GM19467 (cell line): ENCODE data around the gene STAB1.
"Not testable (repeated sequence)": the region's sequence is repeated elsewhere in the genome, so short reads cannot be mapped to it uniquely, and the experiment has no call there.

Experiments
- ATAC-seq: cut with Tn5 transposase; IDR thresholded peaks from one replicate; pipeline ENCODE4 v1.9.1; 2021; ENCODE audit warnings: mild to moderate bottlenecking, moderate library complexity; ENCODE audit not compliant: unreplicated experiment

The STAB1 gene

DNA sequence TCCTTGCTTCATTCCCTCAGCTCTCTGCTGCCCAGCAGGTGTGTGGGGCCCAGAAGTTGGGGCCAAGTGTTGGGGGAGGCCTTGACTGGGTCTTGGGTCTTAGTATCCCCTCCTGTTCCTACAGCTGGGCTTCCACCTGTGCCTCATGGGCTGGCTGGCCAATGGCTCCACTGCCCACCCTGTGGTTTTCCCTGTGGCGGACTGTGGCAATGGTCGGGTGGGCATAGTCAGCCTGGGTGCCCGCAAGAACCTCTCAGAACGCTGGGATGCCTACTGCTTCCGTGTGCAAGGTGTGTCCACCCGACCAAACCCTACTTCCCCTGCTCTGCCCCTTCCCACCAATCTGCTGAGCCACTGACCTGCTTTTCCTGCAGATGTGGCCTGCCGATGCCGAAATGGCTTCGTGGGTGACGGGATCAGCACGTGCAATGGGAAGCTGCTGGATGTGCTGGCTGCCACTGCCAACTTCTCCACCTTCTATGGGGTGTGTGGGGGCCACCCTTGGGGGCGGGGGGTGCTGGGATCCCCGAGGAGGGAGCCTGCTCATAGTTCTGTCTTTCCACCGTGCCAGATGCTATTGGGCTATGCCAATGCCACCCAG is 27.6 kb downstream of the STAB1 start:
- no peak for ATAC-seq

DNA sequence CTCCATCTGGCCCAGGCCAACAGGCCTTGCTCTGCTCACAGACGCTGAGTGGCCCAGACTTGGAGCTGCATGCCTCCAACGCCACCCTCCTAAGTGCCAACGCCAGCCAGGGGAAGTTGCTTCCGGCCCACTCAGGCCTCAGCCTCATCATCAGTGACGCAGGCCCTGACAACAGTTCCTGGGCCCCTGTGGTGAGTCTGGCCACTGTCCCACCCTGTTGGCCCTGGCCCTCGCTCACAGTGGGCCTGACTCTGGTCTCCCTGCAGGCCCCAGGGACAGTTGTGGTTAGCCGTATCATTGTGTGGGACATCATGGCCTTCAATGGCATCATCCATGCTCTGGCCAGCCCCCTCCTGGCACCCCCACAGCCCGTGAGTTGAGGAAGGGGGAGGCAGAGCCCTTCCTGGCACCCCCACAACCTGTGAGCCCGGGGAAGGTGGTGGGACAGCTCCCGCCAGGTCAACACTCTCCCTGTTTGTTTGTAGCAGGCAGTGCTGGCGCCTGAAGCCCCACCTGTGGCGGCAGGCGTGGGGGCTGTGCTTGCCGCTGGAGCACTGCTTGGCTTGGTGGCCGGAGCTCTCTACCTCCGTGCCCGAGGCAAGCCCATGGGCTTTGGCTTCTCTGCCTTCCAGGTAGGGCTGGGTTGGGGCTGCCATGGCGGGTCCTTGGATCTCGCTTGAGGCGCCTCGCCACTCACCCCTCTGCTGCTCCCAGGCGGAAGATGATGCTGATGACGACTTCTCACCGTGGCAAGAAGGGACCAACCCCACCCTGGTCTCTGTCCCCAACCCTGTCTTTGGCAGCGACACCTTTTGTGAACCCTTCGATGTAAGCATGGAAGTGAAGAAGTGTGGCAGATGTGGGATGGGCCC is 28.5 kb downstream of the STAB1 start:
- no peak for ATAC-seq

DNA sequence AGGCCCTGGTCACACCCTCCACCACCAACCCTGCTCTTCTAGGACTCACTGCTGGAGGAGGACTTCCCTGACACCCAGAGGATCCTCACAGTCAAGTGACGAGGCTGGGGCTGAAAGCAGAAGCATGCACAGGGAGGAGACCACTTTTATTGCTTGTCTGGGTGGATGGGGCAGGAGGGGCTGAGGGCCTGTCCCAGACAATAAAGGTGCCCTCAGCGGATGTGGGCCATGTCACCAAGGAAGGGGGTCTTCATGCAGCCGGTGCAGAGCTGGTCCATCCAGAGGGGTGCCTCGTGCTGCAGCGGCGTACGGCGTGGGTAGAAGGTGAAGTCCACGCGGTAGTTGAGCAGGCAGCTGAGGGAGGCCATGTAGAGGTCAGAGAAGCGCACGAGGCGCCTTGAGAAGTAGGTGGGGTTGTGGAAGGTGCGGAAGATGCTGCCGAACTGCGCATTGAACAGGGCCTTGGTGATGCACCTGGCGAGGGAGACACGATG is 29.2 kb downstream of the STAB1 start:
- ATAC-seq, result no peak

DNA sequence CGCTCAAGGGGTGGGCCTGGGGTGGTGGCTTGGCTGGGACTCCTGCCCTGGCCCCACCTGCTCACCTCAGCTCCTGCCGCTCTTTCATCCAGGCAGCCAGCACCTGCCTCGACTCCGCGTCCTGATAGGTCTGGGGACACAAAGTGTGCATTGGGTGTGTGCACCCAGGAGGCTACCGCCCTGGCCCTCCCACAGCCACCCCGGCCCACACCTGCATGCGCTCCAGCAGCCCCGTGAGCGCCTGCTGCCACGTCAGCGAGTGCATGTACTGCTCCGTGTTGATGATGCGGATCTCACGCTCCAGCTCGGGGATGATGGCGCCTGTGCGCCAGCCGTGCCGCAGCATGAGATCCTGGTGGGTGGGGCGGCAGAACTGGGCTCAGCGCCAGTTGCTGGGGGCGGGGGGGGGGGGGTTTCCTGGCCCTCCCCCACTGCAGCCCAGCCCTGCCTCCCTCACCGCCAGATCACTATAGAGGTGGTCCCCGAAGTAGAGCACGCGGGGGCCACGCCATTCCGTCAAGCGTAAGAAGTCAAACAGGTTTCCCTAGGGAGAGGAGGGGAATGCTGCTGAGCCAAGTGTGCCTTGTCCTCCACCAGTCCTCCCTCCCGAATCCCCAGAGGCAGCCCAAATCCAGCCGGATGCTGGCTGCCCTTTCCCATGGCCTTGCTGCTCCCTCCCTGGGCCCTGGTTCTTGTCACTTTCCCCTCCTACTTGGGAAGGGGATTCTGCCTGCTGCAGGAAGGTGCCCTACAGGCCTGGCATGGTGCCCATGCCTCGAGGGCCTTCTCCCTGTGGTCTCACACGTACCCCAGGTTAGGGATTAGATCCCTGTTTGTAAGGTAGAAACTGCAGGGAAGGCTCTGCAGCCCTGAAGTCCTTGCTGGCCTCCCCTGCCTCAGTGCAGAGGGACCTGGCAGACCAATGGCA is 29.9 kb downstream of the STAB1 start:
- ATAC-seq, result no peak

DNA sequence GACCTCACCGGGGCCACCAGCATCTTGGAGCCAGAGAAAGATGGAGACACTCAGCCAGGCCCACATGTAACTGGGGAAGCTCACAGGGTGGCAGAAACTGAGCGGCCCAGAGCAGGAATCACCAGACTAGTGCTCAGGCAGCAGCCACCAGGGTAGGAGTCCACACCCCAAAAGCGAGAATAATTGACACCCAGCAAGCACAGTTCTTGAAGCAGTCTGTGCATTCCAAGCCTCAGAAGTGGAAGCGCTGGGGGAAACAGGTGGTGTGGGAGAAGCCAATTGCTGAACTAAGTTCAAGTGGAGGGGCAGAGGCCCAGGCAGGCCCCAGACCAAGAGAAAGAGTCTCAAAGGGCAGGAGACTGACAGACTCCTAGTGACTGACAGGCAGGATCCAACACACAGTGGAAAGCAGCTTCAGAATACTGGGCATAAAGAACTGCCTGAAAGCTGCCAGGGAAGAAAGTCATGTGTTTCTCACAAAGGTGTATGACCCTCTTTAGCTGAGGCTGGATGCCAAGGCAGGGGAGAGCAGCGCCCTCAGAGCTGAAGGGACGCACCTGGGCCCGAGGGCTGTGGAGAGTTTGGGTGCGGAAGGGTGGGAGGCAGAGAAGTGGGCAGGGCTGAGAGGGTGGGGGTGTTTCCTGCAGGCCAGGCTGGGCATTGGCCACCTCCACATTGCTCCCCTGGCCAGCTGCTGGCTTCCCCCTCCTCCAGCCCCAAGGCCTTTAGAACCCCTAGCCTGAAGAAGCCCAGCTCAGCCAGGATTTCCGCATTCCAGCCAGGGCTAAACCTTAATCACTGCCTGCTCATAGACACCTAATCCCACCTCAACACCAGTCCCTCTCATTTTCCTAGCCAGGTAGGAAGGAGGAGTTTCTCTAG is 30.8 kb downstream of the STAB1 start:
- ATAC-seq, result no peak

DNA sequence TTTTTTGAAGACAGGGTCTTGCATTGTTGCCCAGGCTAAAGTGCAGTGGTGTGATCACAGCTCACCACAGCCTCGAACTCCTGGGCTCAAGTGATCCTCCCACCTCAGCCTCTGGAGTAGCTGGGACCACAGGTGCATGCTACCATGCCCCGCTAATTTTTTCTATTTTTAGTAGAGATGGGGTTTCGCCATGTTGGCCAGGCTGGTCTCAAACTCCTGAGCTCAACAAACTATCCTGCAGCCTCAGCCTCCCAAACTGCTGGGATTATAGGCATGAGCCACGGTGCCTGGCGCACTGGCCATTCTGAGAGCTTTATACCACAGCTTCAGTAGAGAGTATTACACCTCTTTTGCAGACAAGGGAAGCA is 31.5 kb downstream of the STAB1 start:
- ATAC-seq, result not testable (repeated sequence)

DNA sequence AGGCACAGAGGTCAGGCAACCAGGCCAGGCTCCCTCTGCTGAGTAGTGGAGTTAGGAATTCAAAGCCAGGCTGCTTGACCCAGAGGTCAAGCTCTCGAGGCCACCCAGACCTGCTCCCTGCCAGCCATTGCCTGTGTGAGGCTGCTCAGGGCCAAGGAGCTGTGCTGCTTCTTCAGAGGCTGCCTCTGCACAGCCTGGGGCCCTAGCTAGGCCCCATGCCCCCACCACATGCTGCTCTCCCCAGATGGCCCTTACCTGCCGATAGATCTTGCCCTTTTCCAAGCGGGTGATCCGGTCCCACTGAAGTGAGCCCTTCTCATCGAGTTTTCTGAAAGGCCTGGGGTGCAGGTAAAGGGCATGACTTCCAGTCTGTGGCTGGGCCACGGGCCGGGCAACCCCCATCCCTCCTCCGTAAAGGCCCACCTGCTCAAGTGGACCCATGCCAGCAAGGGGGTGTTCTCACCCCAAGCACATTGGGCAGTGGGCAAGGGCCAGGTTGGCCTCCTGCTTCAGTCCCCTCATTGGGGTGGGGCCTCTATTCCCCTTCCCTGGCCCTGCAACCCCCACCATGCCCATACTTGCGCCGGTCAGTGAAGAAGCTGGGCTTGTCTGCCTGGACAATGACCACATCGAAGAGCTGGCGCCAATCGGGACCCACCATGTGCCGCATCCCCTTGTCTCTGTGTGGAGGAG is 32.0 kb downstream of the STAB1 start:
- no peak for ATAC-seq

DNA sequence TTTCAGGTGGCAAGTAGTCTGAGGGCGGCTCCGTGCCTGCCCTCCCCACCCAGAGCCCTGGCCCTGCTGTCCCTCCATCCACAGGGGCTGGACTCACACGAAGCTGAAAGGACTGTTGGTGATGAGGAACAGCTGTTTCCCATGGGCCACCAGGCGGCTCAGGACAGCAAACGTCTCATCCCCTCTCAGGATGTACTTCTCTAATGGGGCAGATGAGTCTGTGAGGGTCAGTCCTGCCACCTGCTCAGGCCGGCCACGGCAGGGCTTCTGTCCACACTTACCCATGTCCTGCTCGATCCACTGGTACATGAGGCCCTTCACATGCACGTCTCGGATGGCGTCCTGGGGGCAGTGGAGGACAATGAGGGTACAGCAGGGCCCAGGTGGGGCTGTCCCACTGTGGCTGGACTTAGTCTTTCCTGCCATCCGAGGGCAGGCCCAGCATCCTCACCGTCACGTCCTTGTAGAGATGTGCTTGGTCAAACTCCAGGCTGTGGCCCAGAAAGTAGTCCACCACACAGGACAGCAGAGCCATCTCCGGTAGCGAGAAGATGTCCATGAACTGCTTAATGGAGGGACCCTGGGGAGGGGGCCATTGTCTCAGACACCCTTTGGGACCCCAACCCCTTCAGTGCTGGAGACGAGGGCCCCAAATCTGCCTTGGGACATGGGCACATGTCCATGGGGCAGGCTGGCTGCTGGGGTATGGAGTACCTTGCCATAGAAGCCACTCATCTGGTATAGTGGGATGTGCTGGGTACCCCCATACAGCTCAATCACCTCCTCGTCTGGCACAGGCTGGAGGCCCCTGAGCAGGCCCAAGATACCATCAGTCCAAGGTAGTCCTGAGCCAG is 32.8 kb downstream of the STAB1 start:
- ATAC-seq, result no peak

DNA sequence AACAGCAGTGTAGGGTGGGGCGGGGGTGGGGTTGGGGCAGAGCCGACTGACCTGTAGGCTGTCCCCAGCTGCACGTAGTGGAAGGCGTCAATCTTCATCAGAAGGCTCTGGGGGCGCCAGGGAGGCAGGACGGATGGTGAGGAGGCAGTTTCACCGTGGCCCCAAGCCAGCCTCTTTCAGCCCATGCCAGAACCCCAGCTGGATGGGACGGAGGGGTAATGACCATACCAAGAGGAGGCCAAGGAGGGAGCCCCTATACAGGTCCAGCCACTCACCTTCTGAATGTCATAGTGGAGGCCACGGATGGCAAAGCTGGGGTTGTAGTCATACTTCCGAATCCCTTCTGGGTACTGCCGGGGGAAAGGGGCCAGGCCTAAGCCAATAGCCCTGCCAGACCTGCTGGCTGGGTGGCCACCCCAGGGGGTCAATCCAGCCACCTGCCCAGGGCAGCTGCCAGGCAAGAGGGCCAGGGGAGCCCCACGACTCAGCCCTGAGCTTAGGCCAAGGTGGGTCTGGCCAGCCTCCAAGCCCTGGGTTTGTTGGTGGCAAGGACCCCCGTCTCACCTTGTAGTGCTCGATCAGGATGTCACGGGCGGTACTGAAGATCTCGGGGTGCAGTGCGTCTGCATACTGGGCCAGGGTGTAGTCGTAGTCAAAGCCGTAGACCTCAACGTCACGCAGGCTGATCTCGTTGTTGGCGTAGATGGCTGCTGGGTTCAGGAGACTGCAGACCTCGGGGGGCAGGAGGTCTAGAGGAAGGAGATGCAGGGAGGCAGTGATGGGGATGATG is 33.6 kb downstream of the STAB1 start:
- no peak for ATAC-seq

DNA sequence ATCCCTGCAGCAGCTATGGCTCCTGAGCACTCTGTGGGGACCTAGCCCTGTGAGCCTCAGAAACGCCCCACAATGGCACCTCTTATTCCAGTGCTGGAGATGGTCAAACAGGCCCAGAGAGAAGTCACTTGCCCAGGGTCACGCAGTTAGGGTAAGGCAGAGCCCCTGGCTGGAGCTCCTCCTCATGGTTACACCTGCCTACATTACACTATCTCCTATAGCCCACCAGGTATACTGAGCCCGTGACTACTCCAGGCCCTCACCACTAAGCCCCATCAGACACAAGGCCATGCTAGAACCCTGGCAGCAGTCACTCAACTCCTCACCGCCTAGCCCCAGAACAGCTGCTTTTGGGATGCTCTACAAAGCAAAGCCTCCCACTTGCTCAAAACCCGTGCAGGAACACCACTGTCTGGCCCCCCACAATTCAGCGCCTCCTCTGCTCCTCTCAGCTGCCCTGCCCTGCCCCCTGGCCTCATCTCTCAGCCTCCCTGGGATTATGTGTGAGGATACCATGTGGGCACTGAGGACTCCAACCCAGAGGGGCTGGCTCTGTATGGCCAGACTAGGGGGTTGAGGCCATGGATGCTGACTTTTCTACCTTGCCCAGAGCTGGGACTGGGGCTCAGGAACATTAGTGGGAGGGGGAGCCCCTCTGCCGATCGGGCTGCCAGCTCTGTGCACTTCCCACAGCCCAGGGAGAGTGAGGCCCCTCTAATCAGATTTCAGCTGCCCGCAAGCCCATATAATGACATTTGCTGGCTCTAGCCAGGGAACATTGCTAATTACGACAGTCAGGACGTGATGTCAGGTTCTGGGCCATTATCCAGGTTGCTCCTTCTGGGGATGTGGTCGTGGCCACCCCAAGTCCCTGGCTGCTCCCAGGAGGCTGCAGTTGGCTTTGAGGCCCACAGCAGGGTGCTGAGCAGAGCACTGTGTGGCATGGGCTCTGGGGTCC is 34.5 kb downstream of the STAB1 start:
- no peak for ATAC-seq

DNA sequence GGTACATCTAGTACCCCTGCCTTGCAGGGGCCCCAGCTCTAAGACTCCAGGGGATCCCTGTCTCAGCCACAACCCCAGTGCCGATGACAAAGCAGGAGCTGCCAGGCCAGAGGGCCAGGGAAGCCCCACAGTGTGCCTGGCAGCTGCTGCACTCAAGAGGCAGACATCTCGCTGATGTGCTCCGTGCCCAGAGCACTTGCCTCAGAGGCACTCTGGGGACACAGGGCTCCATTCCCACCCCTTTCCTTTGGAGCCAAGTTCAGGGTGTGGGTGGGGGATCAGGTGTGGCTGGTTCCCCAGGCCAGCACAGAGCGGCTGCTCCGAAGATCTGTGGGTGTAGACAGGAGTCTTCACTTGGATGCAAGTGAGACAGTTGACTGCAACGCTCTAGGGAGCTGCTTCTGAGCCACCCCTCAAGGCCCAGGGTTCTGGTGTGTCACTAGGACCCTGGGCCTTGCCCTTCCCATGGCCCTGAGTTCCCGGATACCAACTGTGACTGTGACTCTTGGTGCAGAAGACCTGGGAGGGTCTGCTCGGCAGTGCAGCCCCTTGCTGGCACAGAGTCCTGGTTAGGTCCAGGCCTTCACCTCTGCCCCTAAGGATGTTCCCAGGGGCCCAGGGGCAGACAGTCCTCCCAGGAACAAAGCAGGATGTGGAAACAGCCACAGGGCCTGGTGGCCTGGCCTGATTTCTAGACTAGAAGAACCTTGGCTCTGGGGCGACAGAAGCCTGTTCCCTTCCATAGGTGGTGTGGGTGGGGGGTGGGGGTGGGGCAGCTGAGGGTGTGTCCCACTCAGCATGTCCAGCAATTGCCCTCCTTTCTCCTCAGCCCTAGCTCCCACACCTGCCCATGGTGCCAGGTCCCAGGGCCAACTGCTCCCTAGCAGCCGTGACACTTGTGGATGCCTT is 36.0 kb downstream of the STAB1 start:
- ATAC-seq, result no peak

DNA sequence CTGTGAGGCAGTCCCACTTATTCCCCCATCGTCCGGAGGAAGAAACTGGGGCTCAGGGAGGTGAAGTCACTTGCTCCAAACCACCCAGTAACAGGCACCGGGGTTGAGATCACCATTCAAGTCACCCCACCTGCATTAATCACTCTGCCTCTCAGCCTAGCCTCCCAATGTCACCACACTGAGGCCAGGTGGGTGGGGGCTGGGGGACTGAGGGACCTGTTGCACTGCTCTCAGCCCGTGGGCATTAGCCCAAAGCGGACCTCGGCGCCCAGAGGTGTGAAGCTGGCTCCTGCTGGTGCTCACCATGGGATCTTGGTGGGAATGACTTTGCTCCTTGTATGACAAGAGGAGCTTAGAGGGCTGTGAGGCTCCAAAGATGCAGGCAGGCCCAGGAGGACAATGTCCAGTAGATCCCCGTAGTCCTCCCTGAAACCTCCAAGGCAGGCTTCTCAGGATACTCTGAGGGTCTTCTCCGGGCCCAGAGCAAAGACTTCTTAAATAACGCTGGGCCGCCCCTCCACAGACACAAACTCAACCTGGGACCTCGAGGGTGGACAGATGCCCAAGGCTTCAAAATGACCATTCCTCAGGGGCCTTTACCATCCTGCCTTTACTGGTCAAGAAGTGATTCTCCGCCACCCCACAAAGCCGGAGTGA is 36.9 kb downstream of the STAB1 start:
- no peak for ATAC-seq

DNA sequence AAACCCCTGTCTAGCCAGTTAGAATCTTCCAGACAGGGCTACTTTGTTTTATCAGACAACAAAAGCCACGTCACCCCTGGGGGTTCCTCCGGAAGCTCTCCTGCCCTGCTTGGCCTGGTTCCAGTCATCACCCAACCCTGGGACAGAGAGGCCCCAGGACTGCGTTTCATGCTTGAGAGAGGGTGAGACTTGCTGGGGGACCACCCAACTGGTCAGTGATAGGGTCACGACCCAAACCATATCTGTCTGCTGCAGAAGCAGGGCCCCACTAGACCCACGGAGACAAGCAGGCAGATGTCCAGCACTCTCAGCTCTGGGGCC is 37.3 kb downstream of the STAB1 start:
- ATAC-seq, result no peak

DNA sequence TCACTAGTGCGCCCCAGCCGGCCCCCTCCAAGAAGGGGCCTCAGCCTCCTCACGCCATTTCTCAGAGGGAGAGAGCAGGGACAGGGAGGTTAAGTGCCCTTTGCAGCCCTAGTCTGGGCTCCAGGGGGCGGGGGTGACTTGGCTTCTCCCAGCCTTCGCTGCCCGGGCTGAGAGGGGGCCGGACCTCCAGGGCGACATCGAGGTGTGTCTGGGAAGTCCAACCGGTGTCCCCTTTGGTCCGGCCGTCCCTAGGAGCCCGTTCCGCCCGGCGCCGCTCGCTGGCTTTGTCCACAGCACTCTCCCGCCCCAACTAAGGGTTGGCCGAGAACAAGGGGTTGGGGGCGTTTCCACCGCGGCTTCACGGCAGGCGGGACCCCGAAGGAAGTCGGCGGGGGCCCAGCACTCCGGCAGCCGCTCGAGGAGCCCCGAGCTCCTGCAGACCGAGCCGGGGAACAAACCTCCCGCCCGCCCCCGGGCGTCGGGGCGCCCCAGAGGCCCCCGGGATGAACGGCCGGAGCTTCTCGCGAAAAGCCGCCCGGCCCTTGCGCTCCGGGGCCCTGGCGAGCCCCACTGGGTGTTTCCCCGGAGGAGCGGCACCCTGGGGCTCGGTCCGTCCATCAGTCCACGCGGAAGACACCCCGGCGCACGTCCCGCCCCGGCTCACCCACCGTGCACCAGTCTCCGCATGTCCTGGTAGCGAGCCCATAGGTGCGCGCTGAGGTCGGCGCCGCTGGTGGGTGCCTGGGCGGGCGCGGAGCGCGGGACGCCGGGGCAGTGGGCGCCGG is 37.9 kb downstream of the STAB1 start:
- no peak for ATAC-seq
